ENCODE measurements around the gene PTPN23.

DNA sequence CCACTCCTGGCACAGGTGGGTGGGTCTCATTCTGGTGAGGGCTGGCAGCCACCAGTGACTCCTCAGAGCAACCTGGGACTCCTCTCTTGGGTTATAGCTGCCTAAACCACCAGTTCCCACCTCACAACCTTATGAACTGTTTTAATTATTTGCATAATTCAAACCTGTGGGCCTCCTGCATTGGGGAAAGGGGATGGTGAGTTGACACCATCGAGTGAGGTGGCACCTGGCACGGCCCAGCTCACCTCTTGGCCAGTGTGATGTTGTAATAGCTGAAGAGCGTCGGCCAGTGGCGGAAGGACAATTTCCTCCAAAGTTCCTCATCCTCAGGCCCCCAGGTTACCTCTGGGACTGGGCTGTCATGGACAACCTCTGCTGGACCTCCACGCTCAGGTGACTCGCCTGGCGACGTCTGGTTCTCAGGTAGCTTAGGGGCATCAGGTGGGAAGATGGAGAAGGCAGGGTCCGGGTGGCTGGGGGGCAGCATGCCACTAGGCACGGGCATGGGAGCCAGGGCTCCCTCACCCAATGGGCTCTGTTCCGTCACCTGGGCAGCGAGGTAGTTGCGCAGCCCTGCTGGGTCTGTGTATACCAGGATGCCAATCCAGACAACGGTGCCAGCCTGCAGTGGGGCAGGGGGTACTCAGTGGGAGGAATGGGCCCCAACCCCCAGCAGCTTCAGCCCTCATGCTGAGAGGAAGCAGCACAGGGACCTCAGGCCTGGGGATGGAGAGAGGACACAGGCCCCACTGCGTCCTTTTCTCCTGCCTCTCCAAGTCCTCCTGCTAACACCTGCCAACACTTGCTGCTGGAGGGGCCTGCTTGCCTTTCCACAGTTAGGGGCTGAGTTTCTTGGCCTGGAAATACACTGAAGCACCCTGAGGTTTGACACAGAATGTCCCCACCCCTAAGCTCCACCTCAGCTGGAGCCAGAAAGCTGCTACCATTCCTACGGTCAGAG, 38.5 kb downstream of the PTPN23 start:
- TF ChIP-seq POLR2A (IDR thresholded peaks at IDR 0.05) (no peak), POLR2AphosphoS5 (IDR thresholded peaks at IDR 0.05) (no peak)
- TF ChIP-seq, protein P1, sequence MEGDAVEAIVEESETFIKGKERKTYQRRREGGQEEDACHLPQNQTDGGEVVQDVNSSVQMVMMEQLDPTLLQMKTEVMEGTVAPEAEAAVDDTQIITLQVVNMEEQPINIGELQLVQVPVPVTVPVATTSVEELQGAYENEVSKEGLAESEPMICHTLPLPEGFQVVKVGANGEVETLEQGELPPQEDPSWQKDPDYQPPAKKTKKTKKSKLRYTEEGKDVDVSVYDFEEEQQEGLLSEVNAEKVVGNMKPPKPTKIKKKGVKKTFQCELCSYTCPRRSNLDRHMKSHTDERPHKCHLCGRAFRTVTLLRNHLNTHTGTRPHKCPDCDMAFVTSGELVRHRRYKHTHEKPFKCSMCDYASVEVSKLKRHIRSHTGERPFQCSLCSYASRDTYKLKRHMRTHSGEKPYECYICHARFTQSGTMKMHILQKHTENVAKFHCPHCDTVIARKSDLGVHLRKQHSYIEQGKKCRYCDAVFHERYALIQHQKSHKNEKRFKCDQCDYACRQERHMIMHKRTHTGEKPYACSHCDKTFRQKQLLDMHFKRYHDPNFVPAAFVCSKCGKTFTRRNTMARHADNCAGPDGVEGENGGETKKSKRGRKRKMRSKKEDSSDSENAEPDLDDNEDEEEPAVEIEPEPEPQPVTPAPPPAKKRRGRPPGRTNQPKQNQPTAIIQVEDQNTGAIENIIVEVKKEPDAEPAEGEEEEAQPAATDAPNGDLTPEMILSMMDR (IDR thresholded peaks at IDR 0.05) = no peak

Data from breast epithelium (tissue), 3 donors.